GM06990 (cell line): Measurements from ENCODE around the gene MAGI2.

ENCODE experiments used
- DNase-seq: peaks from one replicate; pipeline ENCODE4 v3.0.0-alpha.2; 2011; ENCODE audit not compliant: insufficient read length; ENCODE audit errors: extremely low read depth
- H3K27me3 ChIP-seq: replicated peaks from 2 replicates; pipeline ENCODE4 v1.6.0; 2011; ENCODE audit warnings: low read length; ENCODE audit not compliant: control insufficient read depth, insufficient read depth
- H3K36me3 ChIP-seq: 2 replicates; pipeline ENCODE4 v1.5.1; 2011; ENCODE audit warnings: low read length; ENCODE audit not compliant: control insufficient read depth, insufficient read depth
- H3K4me3 ChIP-seq: replicated peaks from 2 replicates; pipeline ENCODE4 v1.5.1; 2011; ENCODE audit warnings: low read depth, mild to moderate bottlenecking, control low read depth, low read length
- CTCF ChIP-seq: IDR thresholded peaks from 2 replicates; pipeline ENCODE4 v1.5.1; 2011; ENCODE audit warnings: low read length, control low read depth, mild to moderate bottlenecking, inconsistent platforms; ENCODE audit not compliant: insufficient read depth, poor library complexity, severe bottlenecking

MAGI2 gene

GRCh38 chr7:78261302-78261701, 1192.2 kb downstream of the MAGI2 start:
- TF ChIP-seq CTCF = no peak
- Histone ChIP-seq H3K4me3 (no peak overlapping the region), H3K36me3 (no peaks in the 10 kb centered on the region), H3K27me3 (no peaks in the 10 kb centered on the region)
- no peak for DNase-seq

DNA sequence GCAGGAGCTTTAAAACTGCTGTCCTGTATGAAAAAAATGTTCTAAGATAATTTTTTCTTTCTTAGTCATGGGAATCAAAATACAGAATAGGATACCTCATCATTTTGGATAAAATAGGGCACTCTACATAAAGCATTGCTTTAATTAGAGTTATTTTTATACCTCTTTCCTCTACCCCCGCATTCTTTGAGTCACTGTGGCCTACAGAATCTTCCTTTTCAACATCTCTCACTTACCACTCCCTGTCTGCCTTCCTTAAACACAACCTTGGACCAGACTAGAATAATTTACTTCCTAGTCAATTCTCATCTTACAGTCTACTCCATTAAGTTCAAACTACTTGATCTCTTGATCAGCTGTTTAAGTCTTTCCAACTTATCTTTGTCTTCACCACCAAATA, 1192.6 kb downstream of the MAGI2 start:
- no peak overlapping the region for H3K4me3 ChIP-seq
- no peaks in the 10 kb centered on the region for H3K36me3 ChIP-seq
- no peak for TF ChIP-seq CTCF
- no peak for DNase-seq
- H3K27me3 ChIP-seq = no peaks in the 10 kb centered on the region

DNA sequence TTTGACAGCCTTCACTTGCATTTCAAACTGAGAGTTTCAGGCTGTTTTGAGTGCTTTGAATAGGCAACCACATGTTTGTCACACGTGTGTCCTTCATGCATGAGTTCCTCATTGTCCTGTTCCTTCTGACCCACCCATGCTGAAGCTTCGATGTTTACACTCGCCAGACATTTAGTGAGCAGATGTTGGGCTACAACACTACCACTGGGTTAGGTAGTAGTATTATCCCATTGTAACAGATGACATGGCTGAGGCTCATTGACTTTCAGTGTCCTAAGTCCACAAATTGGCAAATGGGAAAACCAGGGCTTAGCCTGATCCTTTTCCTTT, 1198.8 kb downstream of the MAGI2 start:
- Histone ChIP-seq H3K27me3 (no peaks in the 10 kb centered on the region), H3K4me3 (no peak overlapping the region), H3K36me3 (no peaks in the 10 kb centered on the region)
- DNase-seq = no peak
- no peak for TF ChIP-seq CTCF

- H3K27me3 ChIP-seq = no peaks in the 10 kb centered on the region
- no peaks in the 10 kb centered on the region for H3K36me3 ChIP-seq
- no peak for DNase-seq
- no peak for TF ChIP-seq CTCF
- no peak overlapping the region for H3K4me3 ChIP-seq
These were observed 1199.4 kb downstream of the MAGI2 start for GRCh38 chr7:78253850-78254725.

GRCh38 chr7:78248867-78249266, 1204.6 kb downstream of the MAGI2 start:
- Histone ChIP-seq H3K36me3 (no peaks in the 10 kb centered on the region), H3K4me3 (no peak overlapping the region), H3K27me3 (no peaks in the 10 kb centered on the region)
- DNase-seq = no peak
- TF ChIP-seq CTCF = no peak
